NOMO-1 treated with dmso at 0.1 percent for 144 hours (cell line): ENCODE results near the gene SLC17A7.

ENCODE experiments used
- DNase-seq: peaks from one replicate; lab custom pipeline; 2025; ENCODE audit not compliant: unreplicated experiment; lab: John Stamatoyannopoulos, UW

SLC17A7 gene

GRCh38 chr19:49382639-49383038, 58.7 kb downstream of the SLC17A7 start:
- DNase-seq = no peak

- no peak for DNase-seq
Measured at GRCh38 chr19:49380391-49380790, 60.9 kb downstream of the SLC17A7 start.
